ENCODE data around the gene TCEANC2.
A peak's percentile ranks its signal among the peaks of the same experiment; 100 is the strongest.

Gene TCEANC2

GRCh38 chr1:54110996-54111395, 57.6 kb downstream of the TCEANC2 start:
- DNase-seq (ENCODE audit: extremely low read depth in 1 of 2, low read depth in 1 of 2): no peak

- DNase-seq (ENCODE audit: extremely low read depth in 1 of 2, low read depth in 1 of 2): no peak
Measured at GRCh38 chr1:54111624-54112023, 58.2 kb downstream of the TCEANC2 start.

GRCh38 chr1:54112027-54112426, 58.6 kb downstream of the TCEANC2 start:
- no peak for DNase-seq (ENCODE audit: extremely low read depth in 1 of 2, low read depth in 1 of 2)

- DNase-seq (ENCODE audit: extremely low read depth in 1 of 2, low read depth in 1 of 2): no peak
Measured at GRCh38 chr1:54112705-54113368, 59.4 kb downstream of the TCEANC2 start.

- no peak for DNase-seq (ENCODE audit: extremely low read depth in 1 of 2, low read depth in 1 of 2)
Measured at GRCh38 chr1:54114001-54114400, 60.6 kb downstream of the TCEANC2 start.

- no peak for DNase-seq (ENCODE audit: extremely low read depth in 1 of 2, low read depth in 1 of 2)
Measured at GRCh38 chr1:54114955-54115354, 61.5 kb downstream of the TCEANC2 start.

GRCh38 chr1:54115520-54115919, 62.1 kb downstream of the TCEANC2 start:
- DNase-seq (ENCODE audit: extremely low read depth in 1 of 2, low read depth in 1 of 2): no peak

GRCh38 chr1:54117815-54118563, 64.6 kb downstream of the TCEANC2 start:
- DNase-seq (ENCODE audit: extremely low read depth in 1 of 2, low read depth in 1 of 2): no peak

GRCh38 chr1:54118704-54119103, 65.3 kb downstream of the TCEANC2 start:
- DNase-seq (ENCODE audit: extremely low read depth in 1 of 2, low read depth in 1 of 2): no peak

- DNase-seq (ENCODE audit: extremely low read depth in 1 of 2, low read depth in 1 of 2): no peak
Measured at GRCh38 chr1:54120018-54120697, 66.8 kb downstream of the TCEANC2 start.

- no peak for DNase-seq (ENCODE audit: extremely low read depth in 1 of 2, low read depth in 1 of 2)
Measured at GRCh38 chr1:54120698-54121481, 67.5 kb downstream of the TCEANC2 start.

- peak; percentile 31 to 48 for DNase-seq (ENCODE audit: extremely low read depth in 1 of 2, low read depth in 1 of 2)
Measured at GRCh38 chr1:54121482-54122134, 68.2 kb downstream of the TCEANC2 start.

- DNase-seq (ENCODE audit: extremely low read depth in 1 of 2, low read depth in 1 of 2): no peak
Measured at GRCh38 chr1:54122135-54122751, 68.8 kb downstream of the TCEANC2 start.

- no peak for DNase-seq (ENCODE audit: extremely low read depth in 1 of 2, low read depth in 1 of 2)
Measured at GRCh38 chr1:54122992-54123391, 69.6 kb downstream of the TCEANC2 start.

GRCh38 chr1:54124472-54124871, 71.1 kb downstream of the TCEANC2 start:
- no peak for DNase-seq (ENCODE audit: extremely low read depth in 1 of 2, low read depth in 1 of 2)

- DNase-seq (ENCODE audit: extremely low read depth in 1 of 2, low read depth in 1 of 2): no peak
Measured at GRCh38 chr1:54124906-54125305, 71.5 kb downstream of the TCEANC2 start.

GRCh38 chr1:54125386-54126070, 72.1 kb downstream of the TCEANC2 start:
- DNase-seq (ENCODE audit: extremely low read depth in 1 of 2, low read depth in 1 of 2): no peak

GRCh38 chr1:54126271-54126815, 72.9 kb downstream of the TCEANC2 start:
- DNase-seq (ENCODE audit: extremely low read depth in 1 of 2, low read depth in 1 of 2): no peak

GRCh38 chr1:54127594-54128300, 74.3 kb downstream of the TCEANC2 start:
- no peak for DNase-seq (ENCODE audit: extremely low read depth in 1 of 2, low read depth in 1 of 2)

Measured in stimulated activated CD8-positive, alpha-beta memory T cell treated with anti-CD3 and anti-CD28 coated beads, Interleukin-7, amount 100 ng/mL, for 48 hours (primary cell).